ENCODE measurements around the gene PSMD4.

DNA sequence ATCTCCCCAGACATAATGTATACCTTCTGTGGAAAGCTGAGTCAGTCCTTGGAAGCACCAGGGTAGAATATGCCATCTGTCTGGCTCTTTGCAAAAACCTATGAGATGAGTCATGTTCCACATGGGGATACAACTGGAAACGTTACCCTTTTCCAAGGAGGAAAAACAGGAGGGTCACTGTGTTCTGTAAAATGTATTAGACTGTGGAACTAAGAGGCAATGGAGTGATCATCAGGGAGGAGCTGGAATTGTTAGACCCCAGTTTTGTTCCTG lies 16.1 kb upstream of the PSMD4 start:
- no peak for TF ChIP-seq EZH2 (IDR thresholded peaks at IDR 0.05; ENCODE audit: borderline replicate concordance, low read depth, low read length, severe bottlenecking)
- no peak for TF ChIP-seq POLR2AphosphoS5 (IDR thresholded peaks at IDR 0.05; ENCODE audit: insufficient read depth, low read depth, low read length)
- TF ChIP-seq JUN (IDR thresholded peaks at IDR 0.05; ENCODE audit: borderline replicate concordance, insufficient read depth, insufficient read length, low read depth) = no peak

Data from endothelial cell of umbilical vein (primary cell).